Psoas muscle (tissue), 8 donors: Measurements from ENCODE around the gene AGRN. TPM values are rescaled to one million over a fixed set of nuclear protein-coding genes. Genes with fewer than 3 reads are reported as not detected.

Experiments used
- ATAC-seq, 4 donors: fragments of 200-7000 bp; cut with Tn5 transposase; one replicate each; pipeline ENCODE4 v1.9.1; 2020; ENCODE audit warnings: moderate library complexity in 3 of 4, mild to moderate bottlenecking in 2 of 4
- DNase-seq, 2 donors: peaks; one replicate each; pipeline ENCODE4 v3.0.0-alpha.2; 2020
- H3K27ac ChIP-seq: fragments of 200-600 bp; one replicate; pipeline ENCODE4 v1.8.0; 2022
- H3K27me3 ChIP-seq, 3 donors: fragments of 200-600 bp in 1 of 3; one replicate each; pipeline versions ENCODE4 v1.6.1 to v1.8.0; 2013 to 2022; ENCODE audit warnings: low read length in 2 of 3, mild to moderate bottlenecking in 2 of 3, moderate library complexity in 1 of 3; ENCODE audit not compliant: insufficient read depth in 3 of 3
- H3K36me3 ChIP-seq, 2 donors: fragments of 200-600 bp in 1 of 2; one replicate each; pipeline versions ENCODE4 v1.6.1 to v1.8.0; 2013 to 2022; ENCODE audit warnings: low read depth in 1 of 2, mild to moderate bottlenecking in 1 of 2, moderate library complexity in 1 of 2; ENCODE audit not compliant: insufficient read depth in 1 of 2
- H3K4me1 ChIP-seq: fragments of 200-600 bp; one replicate; pipeline ENCODE4 v1.8.0; 2022
- H3K4me3 ChIP-seq: fragments of 200-600 bp; one replicate; pipeline ENCODE4 v1.8.0; 2022; ENCODE audit warnings: mild to moderate bottlenecking
- H3K9me3 ChIP-seq: fragments of 200-600 bp; one replicate; pipeline ENCODE4 v1.8.0; 2022
- WGBS, 3 donors: extraction: QIAGEN DNeasy Blood & Tissue Kit; methylation state at CpG; one replicate each; pipeline versions ENCODE4 v1.1.6 to v1.1.7; 2013; 5-methylcytosine and 5-hydroxymethylcytosine counted together
- intact Hi-C, 2 donors: fragments of 100-400 bp; cut with DNase I; formaldehyde crosslinking; loops; one replicate each; pipeline versions ENCODE4 v1.11.0 to v1.14.2; 2022
- polyA plus RNA-seq, 3 donors: library from polyadenylated mRNA; stranded (reverse); fragments of 200-250 nt; gene quantifications; one replicate each; pipeline ENCODE4 v1.2.3, GENCODE V29; 2013
- total RNA-seq, 4 donors: library from RNA; stranded (reverse); fragmentation: NEBNext Ultra II Directional in 2 of 4; extraction: Animal tissue kit (Norgen Biotek cat#: 25700) in 2 of 4; gene quantifications; one replicate each; pipeline versions ENCODE4 v1.2.1 to v1.2.4, GENCODE V29; 2021 to 2023
- TF ChIP-seq, protein P1 (sequence below): fragments of 200-600 bp; IDR thresholded peaks from one replicate; pipeline ENCODE4 v1.8.0; 2022; ENCODE audit warnings: antibody characterized with exemption
- donor health status: healthy with polysubstance abuse.
- donor health status: DM: no; HTN: no; CAD: no; lungs with moderate emphysema.
- donor health status: Bipolar disorder and iron deficiency.
- donor health status: healthy.
- donor health status: DM: yes; HTN: yes; CAD: no.
- donor health status: DM: no; HTN: no; CAD: no.
- donor health status: DM: no; HTN: no; CAD: no.
- donor health status: DM: yes; HTN: yes; CAD: no.

The AGRN gene
- total and polyA plus RNA-seq, 7 donors = 1.3 to 5.4 (median 3.4) TPM

DNA sequence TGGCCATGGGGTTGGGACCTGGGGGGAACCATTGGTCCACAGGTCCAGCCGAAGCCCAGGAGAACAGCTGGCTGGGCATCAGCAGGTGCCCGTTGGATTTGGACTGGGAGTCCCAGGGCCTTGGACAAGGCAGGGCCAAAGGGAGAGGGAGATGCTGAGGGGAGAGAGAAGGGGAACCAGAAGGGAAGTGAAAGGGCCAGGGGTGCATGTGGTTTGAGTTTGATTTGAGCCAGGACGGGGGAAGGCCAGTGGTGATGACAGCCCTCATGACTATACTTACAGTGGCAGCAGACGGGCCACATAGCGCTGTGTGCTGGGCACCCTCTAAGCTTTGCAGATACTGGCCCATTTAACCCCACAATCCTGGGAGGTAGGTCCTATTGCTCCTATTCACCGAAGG lies 18.8 kb downstream of the AGRN start:
- H3K27me3 ChIP-seq = peaks cover 0 to 68% (median 22%) of the 10 kb centered on the region in 3 donors
- TF ChIP-seq, protein P1, sequence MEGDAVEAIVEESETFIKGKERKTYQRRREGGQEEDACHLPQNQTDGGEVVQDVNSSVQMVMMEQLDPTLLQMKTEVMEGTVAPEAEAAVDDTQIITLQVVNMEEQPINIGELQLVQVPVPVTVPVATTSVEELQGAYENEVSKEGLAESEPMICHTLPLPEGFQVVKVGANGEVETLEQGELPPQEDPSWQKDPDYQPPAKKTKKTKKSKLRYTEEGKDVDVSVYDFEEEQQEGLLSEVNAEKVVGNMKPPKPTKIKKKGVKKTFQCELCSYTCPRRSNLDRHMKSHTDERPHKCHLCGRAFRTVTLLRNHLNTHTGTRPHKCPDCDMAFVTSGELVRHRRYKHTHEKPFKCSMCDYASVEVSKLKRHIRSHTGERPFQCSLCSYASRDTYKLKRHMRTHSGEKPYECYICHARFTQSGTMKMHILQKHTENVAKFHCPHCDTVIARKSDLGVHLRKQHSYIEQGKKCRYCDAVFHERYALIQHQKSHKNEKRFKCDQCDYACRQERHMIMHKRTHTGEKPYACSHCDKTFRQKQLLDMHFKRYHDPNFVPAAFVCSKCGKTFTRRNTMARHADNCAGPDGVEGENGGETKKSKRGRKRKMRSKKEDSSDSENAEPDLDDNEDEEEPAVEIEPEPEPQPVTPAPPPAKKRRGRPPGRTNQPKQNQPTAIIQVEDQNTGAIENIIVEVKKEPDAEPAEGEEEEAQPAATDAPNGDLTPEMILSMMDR = no peak
- intact Hi-C loops = loop anchor here (10.0 kb wide), 2 partner anchors 216 to 236 kb away; partner anchors contain the start of gene UBE2J2 (in 1 of the 2)

DNA sequence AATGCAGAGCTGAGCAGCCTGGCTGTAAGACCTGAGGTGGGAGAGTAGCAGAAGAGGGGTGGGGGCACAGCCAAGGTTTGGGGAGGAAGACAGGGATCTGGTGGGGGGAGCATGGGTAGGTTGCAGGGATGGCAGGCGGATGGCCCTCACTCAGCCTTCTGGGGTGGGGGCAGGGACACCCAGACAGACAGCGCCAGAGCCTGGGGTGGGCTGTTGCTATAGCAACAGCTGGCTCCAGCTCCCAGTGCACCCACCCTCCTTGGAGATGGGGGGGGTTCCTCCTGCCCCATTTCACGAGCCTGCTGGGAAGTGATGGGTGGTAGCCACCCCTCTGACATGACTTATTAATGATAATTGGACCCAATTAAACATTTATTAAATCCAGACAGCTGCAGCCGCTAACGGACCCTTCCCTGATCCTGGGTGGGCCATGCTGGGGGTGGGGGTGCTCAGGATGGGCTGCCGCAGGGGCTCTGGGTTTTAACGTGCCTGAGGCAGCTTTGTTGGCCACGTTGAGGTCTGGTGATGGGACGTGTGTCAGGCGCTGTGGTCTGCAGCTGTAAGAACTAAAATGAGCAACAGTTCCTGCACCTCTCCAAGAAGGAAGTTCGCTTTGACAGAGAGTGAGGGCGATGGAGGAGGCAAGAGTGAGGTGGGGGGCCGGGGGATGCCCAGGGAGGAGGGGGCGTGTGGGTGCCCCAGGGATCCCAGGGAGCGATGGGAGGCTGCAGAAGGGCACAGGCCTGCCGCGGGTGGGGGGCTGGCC lies 19.4 kb downstream of the AGRN start:
- peak overlapping the region; percentile 62 for H3K4me3 ChIP-seq
- intact Hi-C loops = loop anchor here (10.0 kb wide), 2 partner anchors 215 to 235 kb away; partner anchors contain the start of gene UBE2J2 (in 1 of the 2)

More for the DNA sequence above, 18.8 kb downstream of the AGRN start:
- no peaks in the 10 kb centered on the region for H3K36me3 ChIP-seq
- H3K4me1 ChIP-seq = peaks cover 12% of the 10 kb centered on the region
- no peak for ATAC-seq
- H3K9me3 ChIP-seq = no peaks in the 10 kb centered on the region
- no peak overlapping the region for H3K4me3 ChIP-seq
- no peak overlapping the region for H3K27ac ChIP-seq
- DNase-seq = no peak
- WGBS, 3 donors = 77 to 90% (median 88%) methylated on average over 6 of the region's 6 CpGs

DNA sequence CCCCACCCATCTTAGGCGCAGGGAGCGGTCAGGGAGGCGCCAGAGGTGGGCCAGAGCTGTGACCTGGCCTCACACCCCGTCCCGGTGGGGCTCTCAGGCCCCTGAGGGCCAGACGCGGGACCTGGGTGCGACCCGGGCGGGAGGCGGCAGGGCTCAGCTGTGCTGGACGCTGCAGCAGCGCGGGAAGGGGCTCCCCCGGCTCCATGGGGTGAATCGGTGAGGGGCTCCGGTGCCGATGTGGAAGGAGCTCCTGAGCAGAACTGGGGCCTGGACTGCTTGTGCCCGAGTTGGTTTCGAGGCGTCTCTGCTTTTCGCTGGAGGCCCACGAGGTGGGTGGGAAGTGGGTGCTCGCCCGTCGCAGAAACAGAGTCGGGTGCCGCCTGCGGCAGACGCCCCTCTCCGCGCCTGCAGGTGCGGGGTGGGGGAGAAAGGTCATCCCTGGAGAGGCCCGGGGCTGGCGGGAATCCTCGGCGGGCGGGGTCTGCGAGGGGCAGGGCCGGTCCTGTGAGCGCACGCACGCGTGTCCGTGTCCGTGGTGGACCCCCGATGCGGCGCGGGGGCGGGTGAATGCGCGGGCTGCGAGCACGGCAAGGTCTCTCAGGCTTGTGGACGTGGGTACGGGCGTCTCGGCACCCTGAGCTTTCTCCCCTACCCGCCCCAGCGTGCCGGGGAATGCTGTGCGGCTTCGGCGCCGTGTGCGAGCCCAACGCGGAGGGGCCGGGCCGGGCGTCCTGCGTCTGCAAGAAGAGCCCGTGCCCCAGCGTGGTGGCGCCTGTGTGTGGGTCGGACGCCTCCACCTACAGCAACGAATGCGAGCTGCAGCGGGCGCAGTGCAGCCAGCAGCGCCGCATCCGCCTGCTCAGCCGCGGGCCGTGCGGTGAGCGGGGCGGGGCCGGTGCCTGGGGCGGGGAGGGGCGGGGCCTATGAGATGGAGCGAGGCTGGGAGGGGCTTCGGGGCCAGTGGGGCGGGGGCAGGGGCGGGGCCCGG lies 20.4 kb downstream of the AGRN start:
- H3K4me3 ChIP-seq = peak overlapping the region; percentile 62
- no peaks in the 10 kb centered on the region for H3K9me3 ChIP-seq
- H3K27ac ChIP-seq = no peak overlapping the region
- peaks cover 0 to 53% (median 14%) of the 10 kb centered on the region in 3 donors for H3K27me3 ChIP-seq
- no peaks in the 10 kb centered on the region for H3K36me3 ChIP-seq
- DNase-seq (peak; percentile 73 to 84), ATAC-seq (peak; percentile 86 to 91 (median 88))
- TF ChIP-seq, protein P1 = no peak
- H3K4me1 ChIP-seq = peaks cover 9% of the 10 kb centered on the region
- intact Hi-C loops = no loop called here
- WGBS, 3 donors = 11 to 13% (median 11%) methylated on average over 57 to 99 of the region's 99 CpGs

More for the DNA sequence above, 19.4 kb downstream of the AGRN start:
- H3K9me3 ChIP-seq = no peaks in the 10 kb centered on the region
- TF ChIP-seq, protein P1 = no peak
- H3K27ac ChIP-seq = no peak overlapping the region
- peaks cover 0 to 61% (median 19%) of the 10 kb centered on the region in 3 donors for H3K27me3 ChIP-seq
- H3K36me3 ChIP-seq = no peaks in the 10 kb centered on the region
- ATAC-seq (no peak), DNase-seq (no peak)
- peaks cover 10% of the 10 kb centered on the region for H3K4me1 ChIP-seq
- 34 to 53% (median 39%) methylated on average over 16 to 17 of the region's 17 CpGs for WGBS, 3 donors

DNA sequence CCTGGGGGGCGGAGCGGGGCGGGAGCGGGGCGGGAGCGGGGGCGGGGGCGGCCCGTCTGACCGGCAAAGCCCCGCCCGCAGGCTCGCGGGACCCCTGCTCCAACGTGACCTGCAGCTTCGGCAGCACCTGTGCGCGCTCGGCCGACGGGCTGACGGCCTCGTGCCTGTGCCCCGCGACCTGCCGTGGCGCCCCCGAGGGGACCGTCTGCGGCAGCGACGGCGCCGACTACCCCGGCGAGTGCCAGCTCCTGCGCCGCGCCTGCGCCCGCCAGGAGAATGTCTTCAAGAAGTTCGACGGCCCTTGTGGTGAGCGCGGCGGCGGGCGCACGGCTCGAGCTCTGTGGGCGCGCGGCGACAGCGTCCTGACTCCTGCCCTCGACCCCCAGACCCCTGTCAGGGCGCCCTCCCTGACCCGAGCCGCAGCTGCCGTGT lies 21.2 kb downstream of the AGRN start:
- TF ChIP-seq, protein P1 = no peak
- ATAC-seq (peak in 2 of 4 donors; percentile 5 to 16), DNase-seq (no peak)
- 49 to 66% (median 52%) methylated on average over 34 to 52 of the region's 60 CpGs for WGBS, 3 donors
- Histone ChIP-seq H3K27ac (no peak overlapping the region), H3K9me3 (no peaks in the 10 kb centered on the region), H3K36me3 (no peaks in the 10 kb centered on the region), H3K27me3 (peaks cover 0 to 49% (median 14%) of the 10 kb centered on the region in 3 donors), H3K4me3 (no peak overlapping the region), H3K4me1 (peaks cover 9% of the 10 kb centered on the region)
- intact Hi-C loops = no loop called here
